Epithelial cell of esophagus (primary cell): ENCODE data around the gene VRK1.

Experiments used
- DNase-seq: peaks from one replicate; pipeline ENCODE4 v3.0.0; 2010; ENCODE audit warnings: low read depth
- H3K4me3 ChIP-seq: 2 replicates; pipeline ENCODE4 v1.5.1; 2011; ENCODE audit warnings: mild to moderate bottlenecking, low read length, control low read depth
- CTCF ChIP-seq: IDR thresholded peaks from 2 replicates; pipeline ENCODE4 v1.5.1; 2011; ENCODE audit warnings: low read depth, mild to moderate bottlenecking, low read length, control low read depth, inconsistent platforms; ENCODE audit not compliant: insufficient read depth; ENCODE audit errors: missing control alignments

The VRK1 gene

GRCh38 chr14:96790186-96790585 is 7.0 kb upstream of the VRK1 start:
- DNase-seq: no peak
- H3K4me3 ChIP-seq: no peak overlapping the region
- no peak for TF ChIP-seq CTCF

GRCh38 chr14:96790706-96791105 is 6.5 kb upstream of the VRK1 start:
- no peak overlapping the region for H3K4me3 ChIP-seq
- no peak for TF ChIP-seq CTCF
- DNase-seq: no peak

- DNase-seq: no peak
- no peak overlapping the region for H3K4me3 ChIP-seq
- no peak for TF ChIP-seq CTCF
Measured at GRCh38 chr14:96792003-96792402, 5.2 kb upstream of the VRK1 start.

- H3K4me3 ChIP-seq: no peak overlapping the region
- no peak for DNase-seq
- no peak for TF ChIP-seq CTCF
Measured at GRCh38 chr14:96792591-96792990, 4.6 kb upstream of the VRK1 start.

- no peak for TF ChIP-seq CTCF
- H3K4me3 ChIP-seq: no peak overlapping the region
- peak; percentile 47 for DNase-seq
Measured at GRCh38 chr14:96793547-96793946, 3.6 kb upstream of the VRK1 start.

GRCh38 chr14:96795109-96795828 is 1.9 kb upstream of the VRK1 start:
- no peak overlapping the region for H3K4me3 ChIP-seq
- no peak for DNase-seq
- TF ChIP-seq CTCF: no peak
